HEK293 (cell line): ENCODE data around the gene MYH11.

Experiments
- CTCF ChIA-PET: fragments of 350-600 bp; formaldehyde crosslinking; extraction: SDS; loops from one replicate; lab custom pipeline; 2021; ENCODE audit warnings: antibody characterized with exemption; lab: Yijun Ruan, JAX
- POLR2A ChIA-PET: fragments of 300-600 bp; formaldehyde crosslinking; extraction: SDS; loops from one replicate; lab custom pipeline; 2020; ENCODE audit warnings: antibody characterized with exemption, inconsistent platforms; lab: Yijun Ruan, JAX
- H3K27ac ChIP-seq: fragments of 200-500 bp; sonication (Bioruptor generic); 2 replicates; pipeline ENCODE4 v1.5.1; 2014; ENCODE audit warnings: low read depth, low read length, control low read depth, inconsistent platforms; ENCODE audit errors: extremely low read depth
- H3K36me3 ChIP-seq, 2 experiments: fragments of 200-500 bp in 1 of 2; sonication (Bioruptor generic) in 1 of 2; 1 replicate in 1 of 2; 2 replicates in 1 of 2; pipeline ENCODE4 v1.5.1; 2014 to 2017; ENCODE audit warnings: inconsistent platforms in 2 of 2, low read length in 2 of 2; ENCODE audit not compliant: control insufficient read depth in 2 of 2, insufficient read depth in 1 of 2
- H3K4me1 ChIP-seq: fragments of 200-500 bp; sonication (Bioruptor generic); 2 replicates; pipeline ENCODE4 v1.5.1; 2014; ENCODE audit warnings: mild to moderate bottlenecking, low read length, inconsistent platforms; ENCODE audit not compliant: control insufficient read depth, insufficient read depth
- H3K4me3 ChIP-seq: 2 replicates; pipeline ENCODE4 v1.5.1; 2011; ENCODE audit warnings: low read depth, mild to moderate bottlenecking, control low read depth, low read length, moderate library complexity
- H3K9me3 ChIP-seq: fragments of 200-500 bp; sonication (Bioruptor generic); 2 replicates; pipeline ENCODE4 v1.5.1; 2014; ENCODE audit warnings: low read depth, low read length, inconsistent platforms; ENCODE audit not compliant: control insufficient read depth, insufficient read depth
- GFI1B ChIP-seq: fragments of 450-650 bp; formaldehyde crosslinking; IDR thresholded peaks from 2 replicates; pipeline ENCODE4 v1.5.1; 2016; ENCODE audit warnings: missing biosample characterization, missing genetic modification characterization
- GLI2 ChIP-seq: fragments of 450-650 bp; formaldehyde crosslinking; IDR thresholded peaks from 2 replicates; pipeline ENCODE4; 2017; ENCODE audit warnings: missing biosample characterization, missing genetic modification characterization, low read depth, borderline replicate concordance
- IKZF3 ChIP-seq: fragments of 450-650 bp; IDR thresholded peaks from 2 replicates; pipeline ENCODE4 v1.5.0; 2018; ENCODE audit warnings: missing biosample characterization, mild to moderate bottlenecking, missing genetic modification characterization, moderate library complexity
- PRDM6 ChIP-seq: fragments of 450-650 bp; formaldehyde crosslinking; IDR thresholded peaks from 2 replicates; pipeline ENCODE4 v1.5.1; 2017; ENCODE audit warnings: missing biosample characterization, missing genetic modification characterization
- ZBTB1 ChIP-seq: fragments of 450-650 bp; formaldehyde crosslinking; IDR thresholded peaks from 2 replicates; pipeline ENCODE4 v1.5.1; 2016; ENCODE audit warnings: missing biosample characterization, missing genetic modification characterization
- ZFHX2 ChIP-seq: fragments of 450-650 bp; formaldehyde crosslinking; conservative IDR thresholded peaks from 2 replicates; pipeline ENCODE4 v1.5.1; 2016; ENCODE audit warnings: missing biosample characterization, missing genetic modification characterization
- ZNF175 ChIP-seq: fragments of 450-650 bp; formaldehyde crosslinking; IDR thresholded peaks from 2 replicates; pipeline ENCODE4 v1.5.1; 2016; ENCODE audit warnings: missing biosample characterization, missing genetic modification characterization
- ZNF184 ChIP-seq: fragments of 450-650 bp; IDR thresholded peaks from 2 replicates; pipeline ENCODE4 v1.5.1; 2018; ENCODE audit warnings: missing biosample characterization, mild to moderate bottlenecking, missing genetic modification characterization
- ZNF394 ChIP-seq: fragments of 450-650 bp; formaldehyde crosslinking; IDR thresholded peaks from 2 replicates; pipeline ENCODE4 v1.5.1; 2016; ENCODE audit warnings: missing biosample characterization, missing genetic modification characterization, mild to moderate bottlenecking, moderate library complexity, borderline replicate concordance
- ZNF426 ChIP-seq: fragments of 450-650 bp; formaldehyde crosslinking; IDR thresholded peaks from 2 replicates; pipeline ENCODE4 v1.5.1; 2017; ENCODE audit warnings: missing biosample characterization, missing genetic modification characterization, mild to moderate bottlenecking, inconsistent platforms, moderate library complexity
- ZNF433 ChIP-seq: fragments of 450-650 bp; formaldehyde crosslinking; IDR thresholded peaks from 2 replicates; pipeline ENCODE4 v1.5.1; 2016; ENCODE audit warnings: missing biosample characterization, missing genetic modification characterization, low read depth
- ZNF449 ChIP-seq: fragments of 450-650 bp; formaldehyde crosslinking; IDR thresholded peaks from 2 replicates; pipeline ENCODE4 v1.5.1; 2017; ENCODE audit warnings: missing biosample characterization, mild to moderate bottlenecking, missing genetic modification characterization, moderate library complexity
- ZNF501 ChIP-seq: fragments of 450-650 bp; formaldehyde crosslinking; IDR thresholded peaks from 2 replicates; pipeline ENCODE4 v1.5.1; 2016; ENCODE audit warnings: missing biosample characterization, missing genetic modification characterization
- ZNF518A ChIP-seq: fragments of 450-650 bp; formaldehyde crosslinking; conservative IDR thresholded peaks from 2 replicates; pipeline ENCODE4 v1.5.1; 2016; ENCODE audit warnings: low read depth, missing biosample characterization, missing genetic modification characterization
- ZNF549 ChIP-seq: fragments of 450-650 bp; IDR thresholded peaks from 2 replicates; pipeline ENCODE4 v1.5.1; 2018; ENCODE audit warnings: missing biosample characterization, missing genetic modification characterization, mild to moderate bottlenecking, inconsistent platforms, moderate library complexity
- ZNF555 ChIP-seq: fragments of 450-650 bp; formaldehyde crosslinking; conservative IDR thresholded peaks from 2 replicates; pipeline ENCODE4 v1.5.1; 2017; ENCODE audit warnings: missing biosample characterization, mild to moderate bottlenecking, missing genetic modification characterization, inconsistent platforms
- ZNF623 ChIP-seq: fragments of 450-650 bp; formaldehyde crosslinking; IDR thresholded peaks from 2 replicates; pipeline ENCODE4 v1.5.1; 2016; ENCODE audit warnings: missing biosample characterization, missing genetic modification characterization
- ZNF785 ChIP-seq: fragments of 450-650 bp; formaldehyde crosslinking; IDR thresholded peaks from 2 replicates; pipeline ENCODE4 v1.5.1; 2016; ENCODE audit warnings: missing biosample characterization, missing genetic modification characterization
- ZSCAN16 ChIP-seq: fragments of 450-650 bp; formaldehyde crosslinking; IDR thresholded peaks from 2 replicates; pipeline ENCODE4 v1.5.1; 2016; ENCODE audit warnings: missing biosample characterization, missing genetic modification characterization

Gene MYH11

GRCh38 chr16:15856901-15857698 lies at the start of gene MYH11:
TSS of gene MYH11 (minus strand) at chr16:15857028. CDS start at chr16:15838252, 18,776 bp downstream.
- Histone ChIP-seq H3K27ac (no peak within 1 kb of the TSS), H3K9me3 (no peaks in the 10 kb centered on the region), H3K4me3 (peak within 1 kb of the TSS; percentile 21), H3K36me3 (no peaks in the 10 kb centered on the region), H3K4me1 (0 out of 2 replicates have a peak, but pooled peaks cover 2% of the 10 kb centered on the region)
- POLR2A ChIA-PET: no interaction called here
- no peak for TF ChIP-seq ZNF623 (tag by site-specific recombination)
- TF ChIP-seq GFI1B (tag by site-specific recombination): no peak
- TF ChIP-seq ZNF394 (tag by site-specific recombination): no peak
- no peak for TF ChIP-seq ZNF501 (tag by site-specific recombination)
- TF ChIP-seq ZNF433 (tag by site-specific recombination): no peak
- TF ChIP-seq GLI2 (tag by site-specific recombination): no peak
- no peak for TF ChIP-seq ZFHX2 (tag by site-specific recombination)
- no peak for TF ChIP-seq ZBTB1
- CTCF ChIA-PET: interaction anchor here (0.6 to 1.1 kb wide), 2 partner anchors 36 to 37 kb away, joined by 3 read pairs; no protein-coding TSS in a partner anchor

GRCh38 chr16:15906439-15906838 lies 49.6 kb upstream of the MYH11 start:
- POLR2A ChIA-PET: no interaction called here
- CTCF ChIA-PET: no interaction called here
- Histone ChIP-seq H3K4me3 (no peak overlapping the region), H3K9me3 (no peaks in the 10 kb centered on the region), H3K27ac (no peak overlapping the region), H3K36me3 (no peaks in the 10 kb centered on the region), H3K4me1 (no peaks in the 10 kb centered on the region)
- TF ChIP-seq ZNF449 (tag by site-specific recombination): no peak
- TF ChIP-seq PRDM6 (tag by site-specific recombination): no peak
- no peak for TF ChIP-seq ZNF785 (tag by site-specific recombination)
- TF ChIP-seq ZNF549: no peak
- no peak for TF ChIP-seq ZNF184
- TF ChIP-seq ZNF175 (tag by site-specific recombination): no peak
- TF ChIP-seq IKZF3 (tag by site-specific recombination): no peak

- Histone ChIP-seq H3K4me3 (no peak overlapping the region), H3K36me3 (no peaks in the 10 kb centered on the region), H3K4me1 (0 out of 2 replicates have a peak, but pooled peaks cover 2% of the 10 kb centered on the region), H3K27ac (no peak overlapping the region), H3K9me3 (no peaks in the 10 kb centered on the region)
- TF ChIP-seq ZNF518A (tag by site-specific recombination): peak; percentile 42; the same call in 1 of the 2 replicates
- TF ChIP-seq ZNF426 (tag by site-specific recombination): peak; percentile 25
- peak; percentile 12; the same call in 1 of the 2 replicates for TF ChIP-seq ZNF555 (tag by site-specific recombination)
- peak; percentile 47; the same call in 1 of the 2 replicates for TF ChIP-seq ZNF394 (tag by site-specific recombination)
- TF ChIP-seq ZSCAN16 (tag by site-specific recombination): no peak
- ChIA-PET POLR2A (interaction anchor here (0.7 to 1.1 kb wide), 2 partner anchors 16 to 71 kb away, joined by 3 read pairs; partner anchors contain the start of gene CEP20), CTCF (no interaction called here)
Measured at GRCh38 chr16:15903960-15904359, 47.1 kb upstream of the MYH11 start.
